OCI-LY1 (cell line): Measurements from ENCODE around the gene LRRC59.
"Not testable (repeated sequence)": the region's sequence is repeated elsewhere in the genome, so short reads cannot be mapped to it uniquely, and the experiment has no call there.

Experiments
- H2AFZ ChIP-seq: fragments of 200-600 bp; sonication (generic), shearing (Covaris generic); 2 replicates; pipeline ENCODE4 v1.6.0; 2014; ENCODE audit warnings: antibody characterized with exemption, mild to moderate bottlenecking, low read length
- H3F3A ChIP-seq: fragments of 200-600 bp; sonication (generic), shearing (Covaris generic); 2 replicates; pipeline ENCODE4 v1.6.0; 2014; ENCODE audit warnings: mild to moderate bottlenecking, antibody characterized with exemption, low read length, moderate library complexity; ENCODE audit not compliant: insufficient read depth
- H3K27ac ChIP-seq: fragments of 200-600 bp; sonication (generic); 2 replicates; pipeline ENCODE4 v1.5.1; 2014; ENCODE audit warnings: low read length, mixed run types, mild to moderate bottlenecking, low read depth; ENCODE audit not compliant: poor library complexity, severe bottlenecking
- H3K27me3 ChIP-seq: fragments of 200-600 bp; sonication (generic); 2 replicates; pipeline ENCODE4 v1.6.0; 2014; ENCODE audit warnings: antibody characterized with exemption, mild to moderate bottlenecking, low read length, moderate library complexity; ENCODE audit not compliant: insufficient read depth
- H3K36me3 ChIP-seq: fragments of 200-600 bp; sonication (generic); 2 replicates; pipeline ENCODE4 v1.6.1; 2014; ENCODE audit warnings: mild to moderate bottlenecking, antibody characterized with exemption, low read length, moderate library complexity, mixed read lengths; ENCODE audit not compliant: insufficient read depth
- H3K4me1 ChIP-seq: fragments of 200-600 bp; sonication (generic); 2 replicates; pipeline ENCODE4 v1.5.1; 2014; ENCODE audit warnings: mild to moderate bottlenecking, low read length, moderate library complexity; ENCODE audit not compliant: insufficient read depth, severe bottlenecking
- H3K4me2 ChIP-seq: fragments of 200-600 bp; sonication (generic), shearing (Covaris generic); 2 replicates; pipeline ENCODE4 v1.6.1; 2014; ENCODE audit warnings: low read length
- H3K4me3 ChIP-seq: fragments of 200-600 bp; sonication (generic); 2 replicates; pipeline ENCODE4 v1.5.1; 2014; ENCODE audit warnings: low read length, low read depth, mild to moderate bottlenecking, mixed read lengths; ENCODE audit not compliant: poor library complexity, severe bottlenecking
- H3K79me2 ChIP-seq: fragments of 200-600 bp; shearing (Covaris generic); 2 replicates; pipeline ENCODE4 v1.6.1; 2016; ENCODE audit warnings: mixed run types, low read length, mixed read lengths; ENCODE audit not compliant: insufficient read depth
- H3K9ac ChIP-seq: fragments of 200-600 bp; sonication (generic), shearing (Covaris generic); 2 replicates; pipeline ENCODE4 v1.6.1; 2014; ENCODE audit warnings: mild to moderate bottlenecking, low read length, mixed read lengths
- H3K9me2 ChIP-seq: fragments of 200-600 bp; sonication (generic), shearing (Covaris generic); 2 replicates; pipeline ENCODE4 v1.6.1; 2014; ENCODE audit warnings: low read depth, mild to moderate bottlenecking, low read length, mixed read lengths
- H3K9me3 ChIP-seq: fragments of 200-600 bp; shearing (Covaris generic); 2 replicates; pipeline ENCODE4 v1.6.1; 2014; ENCODE audit warnings: low read length, mixed read lengths
- H4K20me1 ChIP-seq: fragments of 200-600 bp; sonication (generic), shearing (Covaris generic); 2 replicates; pipeline ENCODE4 v1.6.0; 2016; ENCODE audit warnings: mild to moderate bottlenecking, low read length; ENCODE audit not compliant: insufficient read depth
- CTCF ChIP-seq: fragments of 200-600 bp; sonication (generic), shearing (Covaris generic); IDR thresholded peaks from 2 replicates; pipeline ENCODE4 v1.5.1; 2017; ENCODE audit warnings: mild to moderate bottlenecking, antibody characterized with exemption, low read length, moderate library complexity, mixed read lengths
- EZH2 ChIP-seq: fragments of 200-600 bp; sonication (generic), shearing (Covaris generic); IDR thresholded peaks from 2 replicates; pipeline ENCODE4 v1.8.0; 2017; ENCODE audit warnings: borderline replicate concordance, mixed run types, mild to moderate bottlenecking, antibody characterized with exemption, low read length, moderate library complexity, mixed read lengths

Gene LRRC59

DNA sequence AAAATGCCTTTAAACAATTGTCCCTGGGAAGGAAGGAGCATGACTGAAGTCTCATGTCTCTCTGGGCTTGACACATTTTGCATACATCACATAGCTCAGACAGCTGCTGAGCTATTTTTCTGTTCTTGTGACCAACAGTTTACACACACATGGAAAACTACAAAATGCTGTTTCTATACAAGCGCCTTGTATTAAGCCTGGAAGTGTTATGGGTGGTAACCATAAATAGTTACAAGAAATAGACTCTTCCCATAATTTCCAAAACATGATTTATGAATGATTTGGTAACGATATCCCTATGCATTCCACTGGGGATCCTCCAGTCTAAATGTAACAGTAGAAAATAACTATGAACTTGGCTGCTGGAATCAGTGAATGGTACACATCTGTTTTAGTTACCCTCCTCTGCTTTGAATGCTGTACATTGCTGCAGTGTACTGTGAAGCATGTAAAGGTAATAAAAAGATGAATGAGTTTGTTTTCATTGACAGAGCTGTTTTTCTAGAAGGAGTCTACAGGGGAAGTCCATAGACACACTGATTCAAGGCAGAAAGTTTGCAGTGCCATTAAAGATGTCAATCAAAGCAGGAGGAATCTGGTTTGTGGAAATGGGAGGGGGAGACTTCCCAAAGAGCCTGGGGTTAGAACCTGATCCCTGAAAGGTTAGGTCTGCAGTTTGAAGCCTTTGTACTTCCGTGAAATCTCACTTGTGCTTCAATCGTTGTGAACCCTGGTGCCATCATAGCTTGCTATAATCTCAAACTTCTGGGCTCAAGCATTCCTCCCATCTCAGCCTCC is 33.7 kb upstream of the LRRC59 start:
- H3K27ac ChIP-seq: no peak overlapping the region
- no peaks in the 10 kb centered on the region for H3K9me3 ChIP-seq
- no peaks in the 10 kb centered on the region for H4K20me1 ChIP-seq
- TF ChIP-seq CTCF (no peak), EZH2 (no peak)
- H3K4me1 ChIP-seq: peaks cover 13% of the 10 kb centered on the region
- H3F3A ChIP-seq: no peaks in the 10 kb centered on the region
- no peaks in the 10 kb centered on the region for H3K9me2 ChIP-seq
- H3K9ac ChIP-seq: no peak overlapping the region
- no peak overlapping the region for H3K4me2 ChIP-seq
- no peaks in the 10 kb centered on the region for H3K36me3 ChIP-seq
- H2AFZ ChIP-seq: no peak overlapping the region
- no peak overlapping the region for H3K4me3 ChIP-seq
- H3K27me3 ChIP-seq: no peaks in the 10 kb centered on the region
- no peaks in the 10 kb centered on the region for H3K79me2 ChIP-seq

- Histone ChIP-seq H3K27ac (no peak overlapping the region), H3K9ac (no peak overlapping the region), H3K4me2 (no peak overlapping the region), H3K79me2 (no peaks in the 10 kb centered on the region), H3F3A (no peaks in the 10 kb centered on the region), H3K27me3 (no peaks in the 10 kb centered on the region), H3K9me2 (no peaks in the 10 kb centered on the region), H3K36me3 (no peaks in the 10 kb centered on the region), H4K20me1 (no peaks in the 10 kb centered on the region), H3K4me1 (peaks cover 21% of the 10 kb centered on the region), H3K9me3 (no peaks in the 10 kb centered on the region), H3K4me3 (no peak overlapping the region), H2AFZ (no peak overlapping the region)
- TF ChIP-seq EZH2 (no peak), CTCF (no peak)
Measured at GRCh38 chr17:50429793-50430192, 32.5 kb upstream of the LRRC59 start.

- H2AFZ ChIP-seq: no peak overlapping the region
- H3K79me2 ChIP-seq: no peaks in the 10 kb centered on the region
- H3K36me3 ChIP-seq: no peaks in the 10 kb centered on the region
- no peaks in the 10 kb centered on the region for H3K9me3 ChIP-seq
- H3K9ac ChIP-seq: no peak overlapping the region
- H3K9me2 ChIP-seq: no peaks in the 10 kb centered on the region
- H3K4me3 ChIP-seq: no peak overlapping the region
- TF ChIP-seq CTCF (no peak), EZH2 (no peak)
- no peaks in the 10 kb centered on the region for H3K27me3 ChIP-seq
- H4K20me1 ChIP-seq: no peaks in the 10 kb centered on the region
- H3K27ac ChIP-seq: no peak overlapping the region
- peaks cover 21% of the 10 kb centered on the region for H3K4me1 ChIP-seq
- H3K4me2 ChIP-seq: no peak overlapping the region
- H3F3A ChIP-seq: no peaks in the 10 kb centered on the region
Measured at GRCh38 chr17:50428831-50429424, 31.6 kb upstream of the LRRC59 start.

DNA sequence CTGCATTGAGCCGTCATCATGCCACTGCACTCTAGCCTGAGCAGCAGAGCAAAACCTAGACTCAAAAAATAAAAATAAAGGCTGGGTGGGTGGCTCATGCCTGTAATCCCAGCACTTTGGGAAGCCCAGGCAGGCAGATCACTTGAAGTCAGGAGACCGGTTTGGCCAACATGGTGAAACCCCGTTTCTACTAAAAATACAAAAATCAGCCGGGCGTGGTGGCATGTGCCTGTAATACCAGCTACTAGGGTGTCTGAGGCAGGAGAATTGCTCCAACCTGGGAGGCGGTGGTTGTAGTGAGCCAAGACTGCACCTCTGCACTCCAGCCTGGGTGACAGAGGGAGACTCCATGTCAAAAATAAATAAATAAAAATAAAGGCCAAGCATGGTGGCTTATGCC is 30.8 kb upstream of the LRRC59 start:
- H3K9me3 ChIP-seq, H4K20me1 ChIP-seq, H3K4me2 ChIP-seq, H3K79me2 ChIP-seq, H3K27ac ChIP-seq, H3F3A ChIP-seq, H3K9ac ChIP-seq, H3K27me3 ChIP-seq, H3K9me2 ChIP-seq, H3K4me3 ChIP-seq, H3K36me3 ChIP-seq, H2AFZ ChIP-seq: not testable (repeated sequence)
- H3K4me1 ChIP-seq: peaks cover 21% of the 10 kb centered on the region
